ENCODE results near the gene NGEF.

DNA sequence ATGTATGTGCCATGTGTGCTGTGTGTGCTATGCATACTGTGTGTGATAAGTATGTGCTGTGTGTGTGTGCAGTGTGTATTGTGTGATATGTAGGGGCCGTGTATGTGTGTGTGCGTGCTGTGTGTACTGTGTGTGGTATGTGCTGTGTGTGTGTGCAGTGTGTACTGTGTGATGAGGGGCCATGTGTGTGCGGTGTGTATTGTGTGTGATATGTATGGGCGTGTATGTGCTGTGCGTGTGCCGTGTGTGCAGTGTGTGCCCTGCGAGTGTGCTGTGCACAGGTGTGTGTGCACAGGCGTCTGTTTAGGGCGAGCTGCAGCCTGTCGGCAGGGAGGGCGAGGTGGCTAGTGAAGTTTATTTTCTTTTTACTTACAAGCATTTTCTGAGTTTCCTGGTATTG lies 126.9 kb downstream of the NGEF start:
- TF ChIP-seq POLR2A (IDR thresholded peaks at IDR 0.05; ENCODE audit: low read length) (no peak), GATA1 (IDR thresholded peaks at IDR 0.05; ENCODE audit: low read depth, low read length) (no peak)

Measured in erythroblast (primary cell).